ENCODE data around the gene OR8J1.
"Not testable (repeated sequence)": the region's sequence is repeated elsewhere in the genome, so short reads cannot be mapped to it uniquely, and the experiment has no call there.

OR8J1 gene

DNA sequence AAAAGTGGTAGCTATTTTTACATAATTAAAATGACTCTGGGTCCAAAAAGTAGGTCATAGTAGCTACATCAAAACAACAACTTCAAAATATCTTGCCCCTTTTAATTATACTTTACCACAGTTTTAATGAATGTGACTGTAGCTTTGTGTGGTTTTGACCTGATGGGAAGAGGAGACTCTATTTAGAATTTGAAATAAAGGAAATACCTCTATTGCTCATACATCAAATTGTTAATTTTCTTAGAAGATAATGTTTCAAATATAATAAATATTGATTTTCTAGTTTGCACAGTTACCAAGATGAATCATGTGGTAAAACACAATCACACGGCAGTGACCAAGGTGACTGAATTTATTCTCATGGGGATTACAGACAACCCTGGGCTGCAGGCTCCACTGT is 8.4 kb upstream of the OR8J1 start, which contains the start of gene OR8K1:
Gene OR8K1 (plus strand): TSS at position 301 of the 400 bp plus-strand sequence. CDS start 0 bp downstream, at position 301.
- no peak within 1 kb of the TSS for H3K4me3 ChIP-seq (ENCODE audit: control insufficient read depth, low read depth, low read length)
- no peak for TF ChIP-seq CTCF (conservative IDR thresholded peaks at IDR 0.05; ENCODE audit: control insufficient read depth, insufficient read depth, low read depth, low read length)
- no peak for DNase-seq (ENCODE audit: low read depth)

- TF ChIP-seq CTCF (conservative IDR thresholded peaks at IDR 0.05; ENCODE audit: control insufficient read depth, insufficient read depth, low read depth, low read length): no peak
- no peak within 1 kb of the TSS for H3K4me3 ChIP-seq (ENCODE audit: control insufficient read depth, low read depth, low read length)
- no peak for DNase-seq (ENCODE audit: low read depth)
These were observed 21.2 kb downstream of the OR8J1 start, which contains the start of gene OR8U1 for GRCh38 chr11:56375324-56375723. OR8U1 (plus strand) TSS chr11:56375624; CDS start chr11:56375624, 0 bp downstream.

DNA sequence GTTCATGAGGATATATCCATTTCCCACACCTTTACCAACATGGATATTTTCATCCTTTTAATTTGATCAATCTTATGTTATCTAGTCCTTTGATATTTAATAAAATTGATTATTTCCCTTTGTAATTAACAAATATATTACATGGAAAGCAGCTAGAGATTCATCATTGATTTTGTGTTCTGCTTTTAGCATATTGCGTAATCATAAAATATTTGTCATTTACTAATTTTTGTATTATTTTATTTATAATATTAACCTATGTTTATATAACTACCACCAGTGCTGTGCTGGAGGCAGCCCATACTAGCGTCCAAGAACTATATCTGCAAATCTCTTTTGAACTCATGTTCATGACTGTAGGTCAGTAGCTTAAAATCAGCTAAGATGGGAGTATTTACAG is 26.0 kb downstream of the OR8J1 start:
- no peak overlapping the region for H3K4me3 ChIP-seq (ENCODE audit: control insufficient read depth, low read depth, low read length)
- no peak for TF ChIP-seq CTCF (conservative IDR thresholded peaks at IDR 0.05; ENCODE audit: control insufficient read depth, insufficient read depth, low read depth, low read length)
- no peak for DNase-seq (ENCODE audit: low read depth)

DNA sequence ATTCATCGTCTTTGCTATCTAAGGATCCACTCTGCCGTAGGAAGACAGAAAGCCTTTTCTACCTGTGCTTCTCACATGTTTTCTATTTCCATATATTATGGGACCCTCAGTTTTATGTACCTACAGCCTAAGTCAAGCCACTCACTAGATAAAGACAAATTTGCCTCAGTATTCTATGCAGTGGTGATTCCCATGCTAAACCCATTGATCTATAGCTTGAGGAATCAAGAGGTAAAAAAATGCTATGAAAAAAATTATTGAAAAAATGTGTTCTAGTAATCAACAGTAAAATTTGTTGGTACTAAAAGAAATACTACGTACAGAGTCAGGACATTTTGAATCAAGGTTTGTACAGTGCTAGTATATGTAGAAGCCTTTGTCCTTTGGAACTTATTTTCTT is 40.3 kb downstream of the OR8J1 start:
- DNase-seq (ENCODE audit: low read depth): no peak
- H3K4me3 ChIP-seq (ENCODE audit: control insufficient read depth, low read depth, low read length): no peak overlapping the region
- TF ChIP-seq CTCF (conservative IDR thresholded peaks at IDR 0.05; ENCODE audit: control insufficient read depth, insufficient read depth, low read depth, low read length): no peak

DNA sequence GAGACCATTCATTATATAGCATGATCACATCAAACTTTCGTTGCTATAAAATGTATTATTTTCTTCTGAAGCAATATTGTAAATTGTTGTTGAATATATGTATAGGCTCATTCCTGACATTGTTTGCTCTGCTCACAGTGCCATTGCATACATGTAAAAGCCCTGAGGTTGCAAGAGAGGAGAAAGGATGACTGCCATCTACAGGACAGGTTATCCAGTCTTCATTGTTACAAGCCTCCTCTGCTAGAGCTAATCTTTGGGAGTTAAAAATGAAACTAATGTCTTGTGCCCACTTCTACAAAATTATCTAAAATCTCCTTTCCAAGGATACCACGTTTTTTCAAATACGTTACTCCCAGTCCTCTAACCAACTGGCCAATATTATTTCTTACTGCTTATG is 42.0 kb downstream of the OR8J1 start:
- no peak overlapping the region for H3K4me3 ChIP-seq (ENCODE audit: control insufficient read depth, low read depth, low read length)
- no peak for TF ChIP-seq CTCF (conservative IDR thresholded peaks at IDR 0.05; ENCODE audit: control insufficient read depth, insufficient read depth, low read depth, low read length)
- no peak for DNase-seq (ENCODE audit: low read depth)

GRCh38 chr11:56401858-56402461 is 47.9 kb downstream of the OR8J1 start:
- not testable (repeated sequence) for DNase-seq (ENCODE audit: low read depth); H3K4me3 ChIP-seq (ENCODE audit: control insufficient read depth, low read depth, low read length)

DNA sequence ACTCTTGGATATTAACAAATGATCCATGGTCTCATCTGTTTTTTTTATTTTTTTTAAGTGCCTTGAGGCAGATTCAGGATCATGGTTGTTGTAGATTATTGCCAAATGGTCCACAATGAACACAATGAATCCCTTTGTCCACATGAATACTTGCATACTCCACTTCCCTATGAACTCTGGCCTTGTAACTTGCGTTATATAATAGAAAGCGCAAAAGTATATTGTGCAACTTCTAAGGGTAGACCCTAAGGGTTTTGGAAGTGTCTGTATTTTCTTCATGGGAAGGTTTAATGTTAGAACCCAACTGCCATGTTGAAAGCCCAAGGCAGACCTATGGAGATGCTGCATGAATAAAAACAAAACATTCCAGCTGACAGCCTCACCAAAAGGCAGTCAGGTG is 50.3 kb downstream of the OR8J1 start:
- no peak for TF ChIP-seq CTCF (conservative IDR thresholded peaks at IDR 0.05; ENCODE audit: control insufficient read depth, insufficient read depth, low read depth, low read length)
- no peak for DNase-seq (ENCODE audit: low read depth)
- no peak overlapping the region for H3K4me3 ChIP-seq (ENCODE audit: control insufficient read depth, low read depth, low read length)

Measured in fibroblast of mammary gland (primary cell).